NT2/D1 (cell line): ENCODE data around the gene CEP97.
"Not testable (repeated sequence)": the region's sequence is repeated elsewhere in the genome, so short reads cannot be mapped to it uniquely, and the experiment has no call there.

Experiments used
- SUZ12 ChIP-seq: IDR thresholded peaks from 2 replicates; pipeline ENCODE4 v1.6.1; 2011; ENCODE audit not compliant: insufficient read length, insufficient read depth; ENCODE audit errors: extremely low read depth
- YY1 ChIP-seq: IDR thresholded peaks from 2 replicates; pipeline ENCODE4 v1.6.1; 2011; ENCODE audit not compliant: insufficient read length, insufficient read depth
- ZNF274 ChIP-seq: IDR thresholded peaks from 2 replicates; pipeline ENCODE4 v1.6.1; 2011; ENCODE audit warnings: mild to moderate bottlenecking, low read depth, low read length

GRCh38 chr3:101691685-101692671 is 32.4 kb upstream of the CEP97 start:
- not testable (repeated sequence) for TF ChIP-seq YY1, ZNF274, SUZ12
